Measurements from ENCODE around the gene KAZN. TPM values are rescaled to one million over a fixed set of nuclear protein-coding genes. Genes with fewer than 3 reads are reported as not detected.

KAZN gene
- total RNA-seq, 2 donors from 2014 or later = 9.8 to 12.2 TPM

- intact Hi-C loops (cut with DNase I) = loop anchor here (5.0 kb wide), 1 partner anchor 119 kb away; no protein-coding TSS in a partner anchor
- H3K4me3 ChIP-seq = peak within 1 kb of the TSS; percentile 87
- H3K4me1 ChIP-seq = peaks cover 17% of the 10 kb centered on the region
- DNase-seq = peak; percentile 86
- H3K9me3 ChIP-seq = no peaks in the 10 kb centered on the region
- TF ChIP-seq CTCF (IDR thresholded peaks at IDR 0.05) = no peak
- no peaks in the 10 kb centered on the region for H3K27me3 ChIP-seq
- H3K36me3 ChIP-seq = no peaks in the 10 kb centered on the region
- H3K9ac ChIP-seq (ENCODE audit: low read depth in 2 of 2, low read length in 2 of 2) = peak within 1 kb of the TSS; percentile 85 to 91
- peak within 1 kb of the TSS; percentile 94 for H3K27ac ChIP-seq
Observed at GRCh38 chr1:15153184-15153841, 554.8 kb downstream of the KAZN start, which contains the start of gene TMEM51. TSS of gene TMEM51 (plus strand) at chr1:15153747. CDS start at chr1:15215088, 61,341 bp downstream.

- intact Hi-C loops (cut with DNase I) = loop anchor here (5.0 kb wide), 1 partner anchor 118 kb away; no protein-coding TSS in a partner anchor
- peak; percentile 78 for DNase-seq
- H3K27me3 ChIP-seq = no peaks in the 10 kb centered on the region
- peak overlapping the region; percentile 85 to 91 for H3K9ac ChIP-seq (ENCODE audit: low read depth in 2 of 2, low read length in 2 of 2)
- peaks cover 17% of the 10 kb centered on the region for H3K4me1 ChIP-seq
- peak overlapping the region; percentile 94 for H3K27ac ChIP-seq
- peak; percentile 80 for TF ChIP-seq CTCF (IDR thresholded peaks at IDR 0.05)
- peak overlapping the region; percentile 87 for H3K4me3 ChIP-seq
- H3K36me3 ChIP-seq = no peaks in the 10 kb centered on the region
- no peaks in the 10 kb centered on the region for H3K9me3 ChIP-seq
Observed at GRCh38 chr1:15153842-15154479, 555.5 kb downstream of the KAZN start.

- Histone ChIP-seq H3K9me3 (no peaks in the 10 kb centered on the region), H3K4me3 (peak overlapping the region; percentile 87), H3K9ac (ENCODE audit: low read depth in 2 of 2, low read length in 2 of 2) (peak overlapping the region; percentile 85 to 91), H3K36me3 (no peaks in the 10 kb centered on the region), H3K4me1 (peaks cover 17% of the 10 kb centered on the region), H3K27ac (peak overlapping the region; percentile 94), H3K27me3 (no peaks in the 10 kb centered on the region)
- TF ChIP-seq CTCF (IDR thresholded peaks at IDR 0.05) = no peak
- intact Hi-C loops (cut with DNase I) = loop anchor here (5.0 kb wide), 1 partner anchor 118 kb away; no protein-coding TSS in a partner anchor
- DNase-seq = peak; percentile 59
Observed at GRCh38 chr1:15154480-15155036, 556.1 kb downstream of the KAZN start.

- H3K36me3 ChIP-seq = no peaks in the 10 kb centered on the region
- intact Hi-C loops (cut with DNase I) = no loop called here
- H3K27me3 ChIP-seq = no peaks in the 10 kb centered on the region
- TF ChIP-seq CTCF (IDR thresholded peaks at IDR 0.05) = no peak
- DNase-seq = no peak
- no peak overlapping the region for H3K27ac ChIP-seq
- peaks cover 17% of the 10 kb centered on the region for H3K4me1 ChIP-seq
- H3K9me3 ChIP-seq = no peaks in the 10 kb centered on the region
- H3K4me3 ChIP-seq = peak overlapping the region; percentile 87
- H3K9ac ChIP-seq (ENCODE audit: low read depth in 2 of 2, low read length in 2 of 2) = peak overlapping the region in 1 of 2 donors; percentile 6
Observed at GRCh38 chr1:15155191-15155590, 556.7 kb downstream of the KAZN start.

GRCh38 chr1:15155888-15156741 lies 557.6 kb downstream of the KAZN start:
- Histone ChIP-seq H3K27ac (peak overlapping the region; percentile 41), H3K36me3 (no peaks in the 10 kb centered on the region), H3K4me3 (no peak overlapping the region), H3K27me3 (no peaks in the 10 kb centered on the region), H3K9ac (ENCODE audit: low read depth in 2 of 2, low read length in 2 of 2) (peak overlapping the region in 1 of 2 donors; percentile 61), H3K9me3 (no peaks in the 10 kb centered on the region), H3K4me1 (peaks cover 17% of the 10 kb centered on the region)
- intact Hi-C loops (cut with DNase I) = no loop called here
- TF ChIP-seq CTCF (IDR thresholded peaks at IDR 0.05) = no peak
- DNase-seq = no peak

Measured in colonic mucosa (tissue), 4 donors.